ENCODE results near the gene ASIP. TPM values are rescaled to one million over a fixed set of nuclear protein-coding genes. Genes with fewer than 3 reads are reported as not detected.
"Not testable (repeated sequence)": the region's sequence is repeated elsewhere in the genome, so short reads cannot be mapped to it uniquely, and the experiment has no call there.

Gene ASIP
- total RNA-seq, 1 donor = not detected

DNA sequence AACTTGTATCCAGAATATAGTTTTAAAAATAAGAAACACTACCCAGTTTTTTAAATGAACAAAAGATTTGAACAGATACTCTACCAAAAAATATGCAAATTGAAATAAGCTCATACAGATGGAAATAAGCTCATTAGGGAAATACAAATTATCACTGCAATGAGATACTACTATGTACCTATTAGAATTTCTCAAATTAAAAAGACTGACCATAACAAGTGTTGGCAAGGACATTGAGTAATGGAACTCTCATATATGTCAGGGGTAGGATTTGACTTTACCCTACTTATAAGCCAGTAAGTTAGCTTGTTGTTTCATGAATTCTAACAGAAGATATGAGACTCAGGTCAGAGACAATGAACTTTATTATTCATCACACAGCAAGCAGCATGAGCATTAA lies 9.6 kb upstream of the ASIP start:
- H3K4me3 ChIP-seq (ENCODE audit: low read depth, low read length) = no peak overlapping the region
- TF ChIP-seq, protein P1, sequence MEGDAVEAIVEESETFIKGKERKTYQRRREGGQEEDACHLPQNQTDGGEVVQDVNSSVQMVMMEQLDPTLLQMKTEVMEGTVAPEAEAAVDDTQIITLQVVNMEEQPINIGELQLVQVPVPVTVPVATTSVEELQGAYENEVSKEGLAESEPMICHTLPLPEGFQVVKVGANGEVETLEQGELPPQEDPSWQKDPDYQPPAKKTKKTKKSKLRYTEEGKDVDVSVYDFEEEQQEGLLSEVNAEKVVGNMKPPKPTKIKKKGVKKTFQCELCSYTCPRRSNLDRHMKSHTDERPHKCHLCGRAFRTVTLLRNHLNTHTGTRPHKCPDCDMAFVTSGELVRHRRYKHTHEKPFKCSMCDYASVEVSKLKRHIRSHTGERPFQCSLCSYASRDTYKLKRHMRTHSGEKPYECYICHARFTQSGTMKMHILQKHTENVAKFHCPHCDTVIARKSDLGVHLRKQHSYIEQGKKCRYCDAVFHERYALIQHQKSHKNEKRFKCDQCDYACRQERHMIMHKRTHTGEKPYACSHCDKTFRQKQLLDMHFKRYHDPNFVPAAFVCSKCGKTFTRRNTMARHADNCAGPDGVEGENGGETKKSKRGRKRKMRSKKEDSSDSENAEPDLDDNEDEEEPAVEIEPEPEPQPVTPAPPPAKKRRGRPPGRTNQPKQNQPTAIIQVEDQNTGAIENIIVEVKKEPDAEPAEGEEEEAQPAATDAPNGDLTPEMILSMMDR (IDR thresholded peaks at IDR 0.05; ENCODE audit: insufficient read depth, low read depth, low read length) = no peak
- no peak for DNase-seq (ENCODE audit: low read depth)

DNA sequence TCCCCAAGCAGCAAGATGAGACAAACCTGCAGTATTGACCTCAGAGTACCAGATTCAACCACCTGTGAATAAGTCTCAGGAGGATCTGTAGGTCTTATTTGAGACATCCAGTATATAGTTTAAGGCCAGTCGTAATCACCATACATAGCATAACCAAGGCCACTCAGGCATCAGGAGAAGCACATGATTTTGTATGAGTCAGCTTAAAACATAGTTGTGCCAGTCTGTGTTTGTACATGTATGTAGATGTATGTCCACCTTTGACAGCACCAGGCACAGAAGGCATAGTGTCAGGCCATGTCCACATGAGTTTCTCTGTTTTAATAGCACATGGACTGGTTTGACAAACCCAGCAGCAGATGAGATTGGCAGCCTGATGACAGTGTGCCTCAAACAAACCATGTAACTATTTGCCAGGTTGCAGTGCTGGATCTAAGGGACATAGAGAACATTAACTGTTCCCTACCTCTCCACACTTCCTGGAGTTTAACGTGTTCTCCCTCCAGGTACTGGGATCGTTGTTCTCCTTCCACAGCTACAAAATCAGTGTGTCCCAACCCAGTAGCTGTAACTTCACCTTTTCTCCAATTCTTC lies 8.6 kb upstream of the ASIP start:
- TF ChIP-seq, protein P1 (IDR thresholded peaks at IDR 0.05; ENCODE audit: insufficient read depth, low read depth, low read length) = no peak
- no peak for DNase-seq (ENCODE audit: low read depth)
- no peak overlapping the region for H3K4me3 ChIP-seq (ENCODE audit: low read depth, low read length)

DNA sequence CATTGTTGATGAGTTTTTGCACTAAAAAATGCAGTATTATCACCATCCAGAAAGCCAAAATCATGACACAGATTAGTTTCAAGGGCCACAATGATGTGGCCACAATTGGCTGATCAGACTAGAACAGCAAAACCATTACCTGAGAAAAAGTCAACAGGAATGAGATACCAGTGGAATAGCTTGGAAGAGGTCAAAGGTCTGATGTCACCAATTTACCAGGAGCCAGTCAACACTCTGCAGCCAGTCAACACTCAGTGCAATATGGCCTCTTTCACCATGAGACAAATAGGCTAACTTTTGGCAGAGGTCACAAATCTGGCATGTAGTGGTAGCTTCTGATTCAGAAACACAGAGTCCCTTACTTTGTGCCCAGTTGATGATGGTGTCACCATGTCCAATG lies 7.5 kb upstream of the ASIP start:
- no peak overlapping the region for H3K4me3 ChIP-seq (ENCODE audit: low read depth, low read length)
- no peak for DNase-seq (ENCODE audit: low read depth)
- TF ChIP-seq, protein P1 (IDR thresholded peaks at IDR 0.05; ENCODE audit: insufficient read depth, low read depth, low read length) = no peak

DNA sequence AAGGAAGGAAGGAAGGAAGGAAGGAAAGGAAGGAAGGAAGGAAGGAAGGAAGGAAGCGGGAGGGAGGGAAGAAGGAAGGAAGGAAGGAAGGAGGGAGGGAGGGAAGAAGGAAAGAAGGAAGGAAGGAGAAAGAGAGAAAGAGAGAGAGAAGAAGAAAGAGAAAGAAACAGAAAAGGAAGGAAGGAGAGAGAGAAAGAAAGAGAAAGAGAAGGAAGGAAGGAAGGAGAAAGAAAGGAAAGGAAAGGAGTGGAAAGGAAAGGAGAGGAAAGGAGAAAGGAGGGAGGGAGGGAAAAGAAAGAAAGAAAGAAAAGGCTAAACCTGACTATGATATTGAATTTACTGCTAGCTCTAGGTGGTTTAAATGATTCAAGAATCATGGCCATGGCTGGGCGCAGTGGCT lies 5.3 kb upstream of the ASIP start:
- no peak for DNase-seq (ENCODE audit: low read depth)
- H3K4me3 ChIP-seq (ENCODE audit: low read depth, low read length) = no peak overlapping the region
- TF ChIP-seq, protein P1 (IDR thresholded peaks at IDR 0.05; ENCODE audit: insufficient read depth, low read depth, low read length) = no peak

DNA sequence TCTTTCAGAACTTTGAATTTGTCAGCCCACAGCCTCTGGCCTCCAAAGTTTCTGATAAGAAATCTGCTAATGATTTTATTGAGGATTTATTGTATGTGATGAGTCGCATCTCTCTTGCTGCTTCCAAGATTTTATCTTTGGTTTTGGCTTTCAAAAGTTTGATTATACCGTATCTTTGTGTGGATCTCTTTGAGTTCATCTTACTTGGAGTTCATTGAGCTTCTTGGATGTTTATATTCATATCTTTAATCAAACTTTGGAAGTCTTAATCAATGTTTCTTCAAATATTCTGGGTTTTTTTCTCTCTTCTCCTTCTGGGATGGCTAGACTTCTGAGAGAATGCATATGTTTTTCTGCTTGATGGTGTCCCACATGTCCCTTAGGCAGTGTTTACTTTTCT lies 3.3 kb upstream of the ASIP start:
- DNase-seq (ENCODE audit: low read depth) = no peak
- TF ChIP-seq, protein P1 (IDR thresholded peaks at IDR 0.05; ENCODE audit: insufficient read depth, low read depth, low read length) = no peak
- H3K4me3 ChIP-seq (ENCODE audit: low read depth, low read length) = no peak overlapping the region

DNA sequence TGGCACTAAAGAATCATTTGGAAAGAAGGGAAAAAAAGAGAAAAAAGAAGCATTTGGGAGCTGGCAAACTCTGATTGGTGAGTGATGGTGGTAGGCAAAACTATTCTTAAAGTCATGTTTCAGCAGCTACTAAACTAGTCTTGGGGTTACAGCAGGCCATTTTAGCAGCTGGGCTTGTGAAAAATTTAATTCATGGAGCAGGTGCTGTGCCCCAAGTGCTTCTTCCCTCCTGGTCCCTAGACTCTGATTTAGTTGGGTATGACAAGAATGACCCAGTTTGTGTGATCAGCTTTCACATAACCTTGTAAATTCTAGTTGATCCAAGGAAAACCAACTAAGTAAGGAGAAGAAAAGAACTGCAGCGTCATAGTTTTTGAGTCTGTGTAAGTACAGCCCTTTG lies 1.1 kb upstream of the ASIP start:
- DNase-seq (ENCODE audit: low read depth) = no peak
- no peak overlapping the region for H3K4me3 ChIP-seq (ENCODE audit: low read depth, low read length)
- TF ChIP-seq, protein P1 (IDR thresholded peaks at IDR 0.05; ENCODE audit: insufficient read depth, low read depth, low read length) = no peak

DNA sequence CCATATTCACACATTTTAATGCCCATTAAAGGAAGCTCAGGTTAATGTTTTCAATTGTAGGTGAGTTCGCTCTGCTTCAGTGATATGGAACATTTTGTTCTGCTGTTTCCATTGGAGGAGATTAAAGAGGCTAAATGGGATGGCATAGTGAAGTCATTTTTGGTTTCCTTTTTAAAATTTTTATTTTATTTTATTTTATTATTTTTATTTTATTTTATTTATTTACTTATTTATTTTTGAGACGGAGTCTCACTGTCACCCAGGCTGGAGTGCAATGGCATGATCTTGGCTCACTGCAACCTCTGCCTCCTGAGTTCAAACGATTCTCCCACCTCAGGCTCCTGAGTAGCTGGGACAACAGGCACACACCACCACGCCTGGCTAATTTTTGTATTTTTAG lies 792 bp downstream of the ASIP start:
- H3K4me3 ChIP-seq (ENCODE audit: low read depth, low read length); DNase-seq (ENCODE audit: low read depth): not testable (repeated sequence)
